Neural progenitor cell (in vitro differentiated cells): ENCODE data around the gene EIF5AL1. TPM values are rescaled to one million over a fixed set of nuclear protein-coding genes. Genes with fewer than 3 reads are reported as not detected.

Source experiments
- DNase-seq: peaks from one replicate; pipeline ENCODE4 v3.0.0-alpha.2; 2016; ENCODE audit warnings: low spot score
- H2AFZ ChIP-seq: fragments of 200-600 bp; sonication (generic); replicated peaks from 2 replicates; pipeline ENCODE4 v1.6.1; 2016; ENCODE audit warnings: antibody characterized with exemption
- H3F3A ChIP-seq: fragments of 200-600 bp; sonication (generic); 2 replicates; pipeline ENCODE4 v1.6.1; 2016; ENCODE audit warnings: antibody characterized with exemption, low read depth
- H3K27ac ChIP-seq: fragments of 200-600 bp; sonication (generic); 2 replicates; pipeline ENCODE4 v1.5.1; 2016; ENCODE audit warnings: mild to moderate bottlenecking
- H3K27me3 ChIP-seq: fragments of 200-600 bp; sonication (generic); 2 replicates; pipeline ENCODE4 v1.6.1; 2016; ENCODE audit warnings: mild to moderate bottlenecking, moderate library complexity
- H3K36me3 ChIP-seq: fragments of 200-600 bp; sonication (generic); 2 replicates; pipeline ENCODE4 v1.5.1; 2016
- H3K4me1 ChIP-seq: fragments of 200-600 bp; sonication (generic); 2 replicates; pipeline ENCODE4 v1.6.1; 2016; ENCODE audit warnings: mixed run types
- H3K4me2 ChIP-seq: fragments of 200-600 bp; sonication (generic); 2 replicates; pipeline ENCODE4 v1.6.1; 2016
- H3K4me3 ChIP-seq: fragments of 200-600 bp; sonication (generic); 2 replicates; pipeline ENCODE4 v1.5.1; 2016
- H3K79me2 ChIP-seq: fragments of 200-600 bp; sonication (generic); 2 replicates; pipeline ENCODE4 v1.6.1; 2016; ENCODE audit warnings: low read depth
- H3K9ac ChIP-seq: fragments of 200-600 bp; sonication (generic); 2 replicates; pipeline ENCODE4 v1.6.1; 2016
- H3K9me3 ChIP-seq: fragments of 200-600 bp; sonication (generic); 2 replicates; pipeline ENCODE4 v1.5.1; 2016; ENCODE audit warnings: low read depth
- H4K20me1 ChIP-seq: fragments of 200-600 bp; sonication (generic); 2 replicates; pipeline ENCODE4 v1.6.1; 2016; ENCODE audit warnings: low read depth
- H3K27ac Mint-ChIP-seq: 3 replicates; pipeline ENCODE4 v1.8.0; 2021; ENCODE audit warnings: mixed read lengths
- H3K27me3 Mint-ChIP-seq: 2 replicates; pipeline ENCODE4 v1.8.0; 2022; ENCODE audit warnings: low read depth, mild to moderate bottlenecking, inconsistent platforms, moderate library complexity, mixed read lengths; ENCODE audit not compliant: insufficient read depth
- H3K36me3 Mint-ChIP-seq: 3 replicates; pipeline ENCODE4 v1.8.0; 2021; ENCODE audit warnings: mixed read lengths
- H3K4me1 Mint-ChIP-seq: 3 replicates; pipeline ENCODE4 v1.8.0; 2021; ENCODE audit warnings: mixed read lengths
- H3K4me3 Mint-ChIP-seq: 3 replicates; pipeline ENCODE4 v1.8.0; 2021; ENCODE audit warnings: mild to moderate bottlenecking, moderate library complexity, mixed read lengths
- H3K9me3 Mint-ChIP-seq: 3 replicates; pipeline ENCODE4 v1.8.0; 2020; ENCODE audit warnings: mixed read lengths
- CTCF ChIP-seq: fragments of 200-600 bp; sonication (generic); IDR thresholded peaks from 2 replicates; pipeline ENCODE4 v1.5.1; 2017; ENCODE audit warnings: antibody characterized with exemption, mild to moderate bottlenecking
- EZH2 ChIP-seq: fragments of 200-600 bp; sonication (generic); IDR thresholded peaks from 2 replicates; pipeline ENCODE4 v1.6.1; 2017; ENCODE audit warnings: antibody characterized with exemption, mild to moderate bottlenecking, moderate library complexity
- EZH2phosphoT487 ChIP-seq: fragments of 200-600 bp; sonication (generic); IDR thresholded peaks from 2 replicates; pipeline ENCODE4 v1.6.1; 2017; ENCODE audit warnings: antibody characterized with exemption
- total RNA-seq: library from RNA; depleted of rRNA; stranded (reverse); fragments of >200 nt; gene quantifications from 2 replicates; pipeline ENCODE4 v1.2.3, GENCODE V29; 2015; ENCODE audit warnings: low replicate concordance

Gene EIF5AL1
- total RNA-seq, 1 donor from 2014 or later, result 0.24 TPM

- no peaks in the 10 kb centered on the region for H3K36me3 ChIP-seq
- H3K79me2 ChIP-seq, result no peaks in the 10 kb centered on the region
- no peak overlapping the region for H3K9ac ChIP-seq
- no peak overlapping the region for H3K4me2 ChIP-seq
- H3K4me3 ChIP-seq, result no peak overlapping the region
- H3K4me1 Mint-ChIP-seq, result peaks cover 17% of the 10 kb centered on the region
- no peaks in the 10 kb centered on the region for H3F3A ChIP-seq
- no peak overlapping the region for H3K27ac Mint-ChIP-seq
- no peak for DNase-seq
- H2AFZ ChIP-seq, result no peak overlapping the region
- no peaks in the 10 kb centered on the region for H3K27me3 ChIP-seq
- no peak for TF ChIP-seq EZH2
- TF ChIP-seq EZH2phosphoT487, result no peak
- no peak for TF ChIP-seq CTCF
- H3K27ac ChIP-seq, result no peak overlapping the region
- peaks cover 4% of the 10 kb centered on the region for H3K9me3 Mint-ChIP-seq
- peaks cover 9% of the 10 kb centered on the region for H3K4me1 ChIP-seq
- no peaks in the 10 kb centered on the region for H3K36me3 Mint-ChIP-seq
- H3K27me3 Mint-ChIP-seq, result peaks cover 13% of the 10 kb centered on the region
- H3K9me3 ChIP-seq, result no peaks in the 10 kb centered on the region
- no peak overlapping the region for H3K4me3 Mint-ChIP-seq
- no peaks in the 10 kb centered on the region for H4K20me1 ChIP-seq
These were observed 19.5 kb upstream of the EIF5AL1 start for GRCh38 chr10:79492839-79493238.

GRCh38 chr10:79493806-79494205 is 18.5 kb upstream of the EIF5AL1 start:
- H3K4me1 Mint-ChIP-seq, result peaks cover 17% of the 10 kb centered on the region
- no peak overlapping the region for H3K27ac Mint-ChIP-seq
- H3K9me3 Mint-ChIP-seq, result peaks cover 4% of the 10 kb centered on the region

DNA sequence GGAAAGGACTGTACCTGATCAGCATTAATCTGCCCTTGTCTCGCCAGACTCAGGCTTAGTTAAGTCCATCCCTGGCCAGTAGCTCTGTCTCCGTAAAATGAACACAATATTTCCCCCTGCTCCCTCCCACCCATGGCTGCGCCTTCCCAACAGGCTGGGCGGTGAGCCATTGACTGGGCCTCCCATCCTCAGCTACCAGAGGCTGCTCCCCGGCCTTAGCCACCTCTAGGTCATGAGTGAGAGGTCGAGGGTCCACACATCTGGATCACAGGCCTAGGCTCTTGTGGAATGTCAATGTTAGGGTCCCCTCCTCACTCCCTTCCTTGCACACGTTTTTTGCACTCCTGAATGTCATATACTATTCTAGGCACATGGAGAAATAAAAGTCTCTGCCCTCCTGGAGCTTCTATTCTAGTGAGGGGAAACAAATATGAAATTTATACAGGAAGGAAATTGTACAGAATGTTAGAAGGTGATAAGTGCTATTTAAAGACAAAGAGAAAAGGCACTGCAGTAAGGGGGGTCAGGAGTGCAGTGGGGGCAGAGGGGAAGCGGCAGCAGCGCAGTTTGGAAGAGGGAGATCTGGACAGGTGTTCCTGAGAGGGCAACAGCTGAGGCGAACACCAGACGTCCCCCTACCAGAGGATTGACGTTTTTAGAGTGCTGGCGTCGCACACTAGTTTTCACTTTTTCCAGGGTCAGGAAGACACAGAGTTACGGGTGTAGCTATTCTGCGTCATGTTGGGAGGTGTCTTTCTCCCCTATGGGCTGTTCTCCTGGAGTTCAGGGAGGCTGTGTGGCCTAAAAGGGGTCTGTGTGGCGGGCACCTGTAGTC is 17.2 kb upstream of the EIF5AL1 start:
- Mint-ChIP-seq H3K27ac (no peak overlapping the region), H3K4me3 (no peak overlapping the region), H3K27me3 (peaks cover 15% of the 10 kb centered on the region), H3K4me1 (peaks cover 14% of the 10 kb centered on the region), H3K9me3 (peaks cover 4% of the 10 kb centered on the region), H3K36me3 (no peaks in the 10 kb centered on the region)
- Histone ChIP-seq H3K4me1 (peaks cover 7% of the 10 kb centered on the region), H3K4me3 (no peak overlapping the region), H3K27ac (no peak overlapping the region), H3K27me3 (no peaks in the 10 kb centered on the region), H3F3A (no peaks in the 10 kb centered on the region), H3K4me2 (no peak overlapping the region), H3K36me3 (no peaks in the 10 kb centered on the region), H3K9me3 (no peaks in the 10 kb centered on the region), H3K79me2 (no peaks in the 10 kb centered on the region), H2AFZ (no peak overlapping the region), H3K9ac (no peak overlapping the region), H4K20me1 (no peaks in the 10 kb centered on the region)
- TF ChIP-seq EZH2phosphoT487 (no peak), EZH2 (no peak), CTCF (no peak)
- DNase-seq, result no peak

More at GRCh38 chr10:79493806-79494205, 18.5 kb upstream of the EIF5AL1 start:
- Histone ChIP-seq H3K79me2 (no peaks in the 10 kb centered on the region), H3K36me3 (no peaks in the 10 kb centered on the region), H3K4me2 (no peak overlapping the region), H3K4me3 (no peak overlapping the region), H3K4me1 (peaks cover 9% of the 10 kb centered on the region), H3K27me3 (no peaks in the 10 kb centered on the region), H4K20me1 (no peaks in the 10 kb centered on the region), H3K9me3 (no peaks in the 10 kb centered on the region), H2AFZ (no peak overlapping the region), H3K27ac (no peak overlapping the region), H3K9ac (no peak overlapping the region), H3F3A (no peaks in the 10 kb centered on the region)
- Mint-ChIP-seq H3K27me3 (peaks cover 13% of the 10 kb centered on the region), H3K4me3 (no peak overlapping the region), H3K36me3 (no peaks in the 10 kb centered on the region)
- TF ChIP-seq CTCF, result no peak
- TF ChIP-seq EZH2phosphoT487, result no peak
- DNase-seq, result no peak
